Peyer's patch (tissue), 4 donors: Measurements from ENCODE around the gene POLR1D.

ENCODE experiments used
- POLR2A ChIP-seq, 2 donors: fragments of 450-650 bp; IDR thresholded peaks; one replicate each; pipeline ENCODE4 v1.5.1; 2017; ENCODE audit warnings: antibody characterized with exemption in 2 of 2, mild to moderate bottlenecking in 2 of 2, moderate library complexity in 2 of 2
- TF ChIP-seq, protein P1 (sequence below), 6 experiments: fragments of 450-650 bp in 4 of 6; fragments of 200-600 bp in 2 of 6; sonication (generic) in 1 of 6; IDR thresholded peaks; one replicate each; pipeline ENCODE4 v1.5.1; 2017 to 2019; ENCODE audit warnings: antibody characterized with exemption in 6 of 6, mild to moderate bottlenecking in 3 of 6, moderate library complexity in 1 of 6

DNA sequence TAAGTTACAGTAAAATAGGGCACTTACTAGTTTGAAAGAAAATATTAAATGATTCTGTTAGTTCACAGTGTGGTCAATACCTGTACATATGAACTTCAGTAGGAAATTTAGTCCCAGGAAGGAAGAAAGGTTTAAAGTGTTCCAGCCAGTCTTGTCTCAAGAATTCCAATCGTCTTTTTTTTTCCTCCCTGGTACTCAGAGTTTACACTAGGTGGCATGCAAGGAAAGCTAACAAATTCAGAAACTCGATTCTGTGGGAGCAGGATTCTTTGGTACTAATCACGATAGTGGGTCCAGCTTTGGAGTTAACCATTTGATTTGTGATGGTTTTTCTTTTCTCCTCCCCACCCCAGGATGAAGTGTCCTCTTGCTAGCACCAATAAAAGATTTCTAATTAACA, 43.6 kb downstream of the POLR1D start:
- TF ChIP-seq, protein P1, sequence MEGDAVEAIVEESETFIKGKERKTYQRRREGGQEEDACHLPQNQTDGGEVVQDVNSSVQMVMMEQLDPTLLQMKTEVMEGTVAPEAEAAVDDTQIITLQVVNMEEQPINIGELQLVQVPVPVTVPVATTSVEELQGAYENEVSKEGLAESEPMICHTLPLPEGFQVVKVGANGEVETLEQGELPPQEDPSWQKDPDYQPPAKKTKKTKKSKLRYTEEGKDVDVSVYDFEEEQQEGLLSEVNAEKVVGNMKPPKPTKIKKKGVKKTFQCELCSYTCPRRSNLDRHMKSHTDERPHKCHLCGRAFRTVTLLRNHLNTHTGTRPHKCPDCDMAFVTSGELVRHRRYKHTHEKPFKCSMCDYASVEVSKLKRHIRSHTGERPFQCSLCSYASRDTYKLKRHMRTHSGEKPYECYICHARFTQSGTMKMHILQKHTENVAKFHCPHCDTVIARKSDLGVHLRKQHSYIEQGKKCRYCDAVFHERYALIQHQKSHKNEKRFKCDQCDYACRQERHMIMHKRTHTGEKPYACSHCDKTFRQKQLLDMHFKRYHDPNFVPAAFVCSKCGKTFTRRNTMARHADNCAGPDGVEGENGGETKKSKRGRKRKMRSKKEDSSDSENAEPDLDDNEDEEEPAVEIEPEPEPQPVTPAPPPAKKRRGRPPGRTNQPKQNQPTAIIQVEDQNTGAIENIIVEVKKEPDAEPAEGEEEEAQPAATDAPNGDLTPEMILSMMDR (IDR thresholded peaks at IDR 0.05) = no peak
- no peak for TF ChIP-seq POLR2A (IDR thresholded peaks at IDR 0.05)
